ENCODE results near the gene CAMTA1. TPM values are rescaled to one million over a fixed set of nuclear protein-coding genes. Genes with fewer than 3 reads are reported as not detected.

Gene CAMTA1
- total RNA-seq, 2 experiments from 2014 or later, result 43.9 to 73.3 TPM

DNA sequence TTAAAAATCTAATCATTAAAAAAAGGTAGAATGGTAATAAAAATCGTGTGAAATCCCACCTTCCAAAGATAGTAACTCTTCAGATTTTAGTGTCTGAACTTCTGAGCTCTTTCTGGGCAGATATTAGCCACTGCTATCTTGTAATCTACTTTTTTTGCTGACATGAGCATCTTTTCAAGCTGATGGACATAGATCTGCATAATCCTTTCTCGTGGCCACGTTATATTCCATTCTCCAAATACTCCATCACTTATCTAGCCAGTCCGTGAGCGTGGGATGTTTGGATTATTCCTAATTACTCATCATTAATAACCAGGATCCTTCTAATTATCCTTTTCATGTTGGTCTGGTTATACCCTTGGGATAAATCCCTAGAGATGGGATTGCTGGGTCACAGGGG lies 731.7 kb downstream of the CAMTA1 start:
- CTCF ChIA-PET (ENCODE audit: unreplicated experiment), result no interaction called here
- H3K27ac ChIP-seq (ENCODE audit: low read depth, low read length, poor library complexity, severe bottlenecking), result no peak overlapping the region
- no peaks in the 10 kb centered on the region for H3K36me3 ChIP-seq (ENCODE audit: insufficient read depth, low read length)
- intact Hi-C loops (cut with micrococcal nuclease; ENCODE audit: unreplicated experiment), result no loop called here
- no peak overlapping the region for H3K4me3 ChIP-seq (ENCODE audit: low read depth, low read length, poor library complexity, severe bottlenecking)
- no peak overlapping the region for H2AFZ ChIP-seq (ENCODE audit: low read length)
- POLR2A ChIA-PET, result interaction anchor here (0.7 kb wide), 1 partner anchor 354 kb away, joined by 3 read pairs; no protein-coding TSS in a partner anchor
- no peak overlapping the region for H3K4me2 ChIP-seq (ENCODE audit: low read length)
- no peaks in the 10 kb centered on the region for H3K9me2 ChIP-seq (ENCODE audit: insufficient read depth, low read length)
- no peak for DNase-seq (ENCODE audit: low spot score)
- no TSS peak for BruUV-seq (replicated peaks)
- H4K20me1 ChIP-seq (ENCODE audit: insufficient read depth, low read length), result no peaks in the 10 kb centered on the region
- no peaks in the 10 kb centered on the region for H3K9me3 ChIP-seq (ENCODE audit: low read length)
- TF ChIP-seq CTCF (conservative IDR thresholded peaks at IDR 0.05; ENCODE audit: low read length) (no peak), EZH2phosphoT487 (IDR thresholded peaks at IDR 0.05; ENCODE audit: borderline replicate concordance, low read depth, low read length) (no peak)
- no peaks in the 10 kb centered on the region for H3K4me1 ChIP-seq (ENCODE audit: insufficient read depth, low read length, poor library complexity, severe bottlenecking)
- H3K79me2 ChIP-seq (ENCODE audit: insufficient read depth, low read depth, low read length), result no peaks in the 10 kb centered on the region

DNA sequence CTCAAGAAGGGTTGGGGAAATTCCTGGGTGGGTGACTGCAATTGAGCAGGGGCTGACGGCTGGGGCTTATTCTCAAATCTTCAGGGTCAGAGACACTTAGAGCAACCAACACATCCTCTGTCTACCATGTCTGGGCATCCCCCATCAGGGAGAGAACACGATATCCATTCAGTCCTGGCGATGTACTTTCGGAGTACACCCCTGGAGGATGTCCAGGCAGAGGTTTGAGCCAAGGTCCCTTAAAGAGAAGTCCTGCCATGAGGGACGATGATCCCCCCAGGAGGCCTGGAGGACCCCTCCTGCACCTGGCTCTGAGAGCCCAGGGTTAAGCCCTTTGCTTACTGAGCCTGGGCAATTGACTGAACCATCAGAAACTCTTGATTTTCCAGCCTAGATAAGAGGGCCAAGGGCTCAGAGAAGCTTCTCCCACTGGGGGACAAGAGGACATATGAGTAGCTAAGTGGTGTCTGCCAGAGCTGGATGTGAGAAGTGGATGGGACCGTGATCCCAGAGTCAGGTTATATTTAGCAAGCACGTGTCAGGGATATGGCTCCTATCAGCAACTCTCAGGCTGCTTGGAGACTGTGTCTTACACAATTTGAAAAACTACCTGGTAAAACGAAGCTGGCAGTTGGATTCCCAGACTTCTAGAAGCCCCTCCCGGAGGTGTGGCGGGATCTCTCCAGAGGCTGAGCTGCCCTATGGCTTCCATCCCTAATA lies 732.5 kb downstream of the CAMTA1 start:
- CTCF ChIA-PET (ENCODE audit: unreplicated experiment), result no interaction called here
- H4K20me1 ChIP-seq (ENCODE audit: insufficient read depth, low read length), result no peaks in the 10 kb centered on the region

More for the DNA sequence above, 732.5 kb downstream of the CAMTA1 start:
- no peak overlapping the region for H3K4me2 ChIP-seq (ENCODE audit: low read length)
- TF ChIP-seq EZH2phosphoT487 (IDR thresholded peaks at IDR 0.05; ENCODE audit: borderline replicate concordance, low read depth, low read length) (no peak), CTCF (conservative IDR thresholded peaks at IDR 0.05; ENCODE audit: low read length) (no peak)
- H3K27ac ChIP-seq (ENCODE audit: low read depth, low read length, poor library complexity, severe bottlenecking), result no peak overlapping the region
- intact Hi-C loops (cut with micrococcal nuclease; ENCODE audit: unreplicated experiment), result no loop called here
- POLR2A ChIA-PET, result no interaction called here
- H3K36me3 ChIP-seq (ENCODE audit: insufficient read depth, low read length), result no peaks in the 10 kb centered on the region
- BruUV-seq (replicated peaks), result no TSS peak
- no peaks in the 10 kb centered on the region for H3K79me2 ChIP-seq (ENCODE audit: insufficient read depth, low read depth, low read length)
- no peaks in the 10 kb centered on the region for H3K9me2 ChIP-seq (ENCODE audit: insufficient read depth, low read length)
- no peaks in the 10 kb centered on the region for H3K9me3 ChIP-seq (ENCODE audit: low read length)
- DNase-seq (ENCODE audit: low spot score), result no peak
- H3K4me3 ChIP-seq (ENCODE audit: low read depth, low read length, poor library complexity, severe bottlenecking), result no peak overlapping the region
- H2AFZ ChIP-seq (ENCODE audit: low read length), result no peak overlapping the region
- no peaks in the 10 kb centered on the region for H3K4me1 ChIP-seq (ENCODE audit: insufficient read depth, low read length, poor library complexity, severe bottlenecking)
